ENCODE data around the gene THAP8. TPM values are rescaled to one million over a fixed set of nuclear protein-coding genes. Genes with fewer than 3 reads are reported as not detected.
"Not testable (repeated sequence)": the region's sequence is repeated elsewhere in the genome, so short reads cannot be mapped to it uniquely, and the experiment has no call there.

THAP8 gene
- total RNA-seq, 1 donor from 2014 or later, result 6.7 TPM

- Mint-ChIP-seq H3K36me3 (peaks cover 30% of the 10 kb centered on the region), H3K27me3 (ENCODE audit: insufficient read depth, low read depth) (peaks cover 2% of the 10 kb centered on the region), H3K4me3 (no peak overlapping the region), H3K4me1 (no peaks in the 10 kb centered on the region), H3K9me3 (peaks cover 2% of the 10 kb centered on the region), H3K27ac (no peak overlapping the region)
- H4K20me1 ChIP-seq (ENCODE audit: low read depth), result no peaks in the 10 kb centered on the region
- no peak overlapping the region for H3K4me2 ChIP-seq
- DNase-seq (ENCODE audit: low spot score), result no peak
- H3K4me3 ChIP-seq, result no peak overlapping the region
- H2AFZ ChIP-seq (replicated peaks), result no peak overlapping the region
- H3K4me1 ChIP-seq, result no peaks in the 10 kb centered on the region
- no peak for TF ChIP-seq CTCF (IDR thresholded peaks at IDR 0.05)
- no peak for TF ChIP-seq EZH2 (IDR thresholded peaks at IDR 0.05)
- no peak for TF ChIP-seq EZH2phosphoT487 (IDR thresholded peaks at IDR 0.05)
- H3K27ac ChIP-seq, result no peak overlapping the region
- H3K27me3 ChIP-seq, result no peaks in the 10 kb centered on the region
- no peaks in the 10 kb centered on the region for H3K9me3 ChIP-seq (ENCODE audit: low read depth)
- no peaks in the 10 kb centered on the region for H3F3A ChIP-seq (ENCODE audit: low read depth)
- H3K36me3 ChIP-seq, result peaks cover 6% of the 10 kb centered on the region
- H3K9ac ChIP-seq, result no peak overlapping the region
- no peaks in the 10 kb centered on the region for H3K79me2 ChIP-seq (ENCODE audit: low read depth)
Observed at GRCh38 chr19:36072081-36072480, 18.0 kb upstream of the THAP8 start.

- H3K36me3 ChIP-seq; H3K79me2 ChIP-seq (ENCODE audit: low read depth); H3K27me3 Mint-ChIP-seq (ENCODE audit: insufficient read depth, low read depth); H3K27me3 ChIP-seq; H3K4me1 ChIP-seq; H3F3A ChIP-seq (ENCODE audit: low read depth); H4K20me1 ChIP-seq (ENCODE audit: low read depth); H3K4me2 ChIP-seq; H3K27ac Mint-ChIP-seq; H3K9me3 Mint-ChIP-seq; H3K4me1 Mint-ChIP-seq; H2AFZ ChIP-seq (replicated peaks); H3K9me3 ChIP-seq (ENCODE audit: low read depth); H3K4me3 Mint-ChIP-seq; H3K27ac ChIP-seq; DNase-seq (ENCODE audit: low spot score); H3K4me3 ChIP-seq; H3K9ac ChIP-seq: not testable (repeated sequence)
- peaks cover 37% of the 10 kb centered on the region for H3K36me3 Mint-ChIP-seq
Observed at GRCh38 chr19:36068810-36069499, 14.9 kb upstream of the THAP8 start.

- Mint-ChIP-seq H3K27me3 (ENCODE audit: insufficient read depth, low read depth) (no peaks in the 10 kb centered on the region), H3K27ac (no peak overlapping the region), H3K9me3 (peaks cover 2% of the 10 kb centered on the region), H3K36me3 (peaks cover 38% of the 10 kb centered on the region), H3K4me3 (no peak overlapping the region), H3K4me1 (no peaks in the 10 kb centered on the region)
- H2AFZ ChIP-seq (replicated peaks), result no peak overlapping the region
- no peaks in the 10 kb centered on the region for H3K9me3 ChIP-seq (ENCODE audit: low read depth)
- H3K4me3 ChIP-seq, result no peak overlapping the region
- no peaks in the 10 kb centered on the region for H3K79me2 ChIP-seq (ENCODE audit: low read depth)
- no peaks in the 10 kb centered on the region for H3F3A ChIP-seq (ENCODE audit: low read depth)
- H3K27ac ChIP-seq, result no peak overlapping the region
- TF ChIP-seq EZH2phosphoT487 (IDR thresholded peaks at IDR 0.05), result no peak
- H3K4me2 ChIP-seq, result no peak overlapping the region
- DNase-seq (ENCODE audit: low spot score), result no peak
- H3K4me1 ChIP-seq, result no peaks in the 10 kb centered on the region
- peaks cover 6% of the 10 kb centered on the region for H3K36me3 ChIP-seq
- no peak overlapping the region for H3K9ac ChIP-seq
- no peaks in the 10 kb centered on the region for H4K20me1 ChIP-seq (ENCODE audit: low read depth)
- no peaks in the 10 kb centered on the region for H3K27me3 ChIP-seq
Observed at GRCh38 chr19:36067681-36068080, 13.6 kb upstream of the THAP8 start.

- Histone ChIP-seq H3K27me3 (no peaks in the 10 kb centered on the region), H3F3A (ENCODE audit: low read depth) (no peaks in the 10 kb centered on the region), H3K4me3 (no peak overlapping the region), H4K20me1 (ENCODE audit: low read depth) (peaks cover 5% of the 10 kb centered on the region), H2AFZ (replicated peaks) (no peak overlapping the region), H3K9me3 (ENCODE audit: low read depth) (no peaks in the 10 kb centered on the region), H3K9ac (no peak overlapping the region), H3K4me2 (no peak overlapping the region), H3K36me3 (no peaks in the 10 kb centered on the region), H3K79me2 (ENCODE audit: low read depth) (no peaks in the 10 kb centered on the region), H3K27ac (no peak overlapping the region), H3K4me1 (no peaks in the 10 kb centered on the region)
- H3K27me3 Mint-ChIP-seq (ENCODE audit: insufficient read depth, low read depth), result no peaks in the 10 kb centered on the region
- H3K4me1 Mint-ChIP-seq, result no peaks in the 10 kb centered on the region
- TF ChIP-seq EZH2 (IDR thresholded peaks at IDR 0.05) (no peak), EZH2phosphoT487 (IDR thresholded peaks at IDR 0.05) (no peak), CTCF (IDR thresholded peaks at IDR 0.05) (no peak)
- no peak overlapping the region for H3K27ac Mint-ChIP-seq
- peaks cover 27% of the 10 kb centered on the region for H3K36me3 Mint-ChIP-seq
- DNase-seq (ENCODE audit: low spot score), result no peak
- H3K9me3 Mint-ChIP-seq, result peaks cover 2% of the 10 kb centered on the region
- no peak overlapping the region for H3K4me3 Mint-ChIP-seq
Observed at GRCh38 chr19:36064826-36065225, 10.7 kb upstream of the THAP8 start.

All from neural progenitor cell (in vitro differentiated cells).